GM12878 (cell line): ENCODE data around the gene TSEN54. TPM values are rescaled to one million over a fixed set of nuclear protein-coding genes. Genes with fewer than 3 reads are reported as not detected.

Experiments used
- ATAC-seq: fragments of 200-7000 bp; cut with Tn5 transposase; 3 replicates; pipeline ENCODE4 v1.9.1; 2020; ENCODE audit warnings: mild to moderate bottlenecking, moderate library complexity
- BruUV-seq: library from RNA; stranded (reverse); fragments of 400-500 nt; replicated peaks from 2 replicates; lab custom pipeline; 2021; lab: Mats Ljungman, UMichigan
- CTCF ChIA-PET: fragments of 300-600 bp; sonication (Branson Sonifier 250); formaldehyde crosslinking; extraction: SDS; loops from one replicate; lab custom pipeline; 2021; ENCODE audit warnings: inconsistent platforms; lab: Yijun Ruan, JAX
- POLR2A ChIA-PET: fragments of 350-600 bp; formaldehyde crosslinking; extraction: SDS; loops from one replicate; lab custom pipeline; 2021; ENCODE audit warnings: inconsistent platforms; lab: Charles Lee
- RAD21 ChIA-PET: fragments of 300-600 bp; sonication (Branson Sonifier 250); formaldehyde crosslinking; loops from one replicate; lab custom pipeline; 2023; ENCODE audit warnings: antibody characterized with exemption; ENCODE audit not compliant: unreplicated experiment; lab: Charles Lee
- SMC1A ChIA-PET: fragments of 300-600 bp; sonication (Branson Sonifier 250); formaldehyde crosslinking; loops from one replicate; lab custom pipeline; 2023; ENCODE audit not compliant: unreplicated experiment, uncharacterized antibody; lab: Charles Lee
- DNase-seq: peaks from one replicate; pipeline ENCODE4 v3.0.0-alpha.2; 2011; ENCODE audit warnings: low read depth, low spot score
- FAIRE-seq: peaks from 3 replicates; lab custom pipeline; 2011; peaks lifted over from hg19 to GRCh38; lab: Jason Lieb, UNC
- H2AFZ ChIP-seq: 2 replicates; pipeline ENCODE4 v1.6.0; 2011; ENCODE audit warnings: low read depth, low read length, control low read depth; ENCODE audit not compliant: control insufficient read depth
- H3K27ac ChIP-seq: 2 replicates; pipeline ENCODE4 v1.5.1; 2011; ENCODE audit warnings: control low read depth; ENCODE audit not compliant: control insufficient read depth, insufficient read depth
- H3K27me3 ChIP-seq, 2 experiments: replicated peaks in 1 of 2; 2 replicates each; pipeline versions ENCODE4 v1.6.0 to v1.6.1; 2011; ENCODE audit warnings: low read length in 1 of 2; ENCODE audit not compliant: control insufficient read depth in 2 of 2, insufficient read depth in 2 of 2
- H3K36me3 ChIP-seq, 2 experiments: 2 replicates each; pipeline ENCODE4 v1.5.1; 2011; ENCODE audit warnings: low read length in 1 of 2; ENCODE audit not compliant: control insufficient read depth in 2 of 2, insufficient read depth in 2 of 2
- H3K4me1 ChIP-seq: 2 replicates; pipeline ENCODE4 v1.6.1; 2011; ENCODE audit warnings: mild to moderate bottlenecking, low read length, moderate library complexity, mixed read lengths; ENCODE audit not compliant: control insufficient read depth, insufficient read depth
- H3K4me2 ChIP-seq: 2 replicates; pipeline ENCODE4 v1.6.0; 2011; ENCODE audit warnings: control low read depth; ENCODE audit not compliant: control insufficient read depth, insufficient read depth
- H3K4me3 ChIP-seq: fragments of 200-600 bp; sonication (generic); 2 replicates; pipeline ENCODE4 v1.5.1; 2016
- H3K79me2 ChIP-seq: 2 replicates; pipeline ENCODE4 v1.6.0; 2011; ENCODE audit warnings: low read length; ENCODE audit not compliant: control insufficient read depth, insufficient read depth
- H3K9ac ChIP-seq: 2 replicates; pipeline ENCODE4 v1.8.0; 2011; ENCODE audit warnings: low read length, control low read depth, mixed read lengths; ENCODE audit not compliant: control insufficient read depth, insufficient read depth
- H3K9me3 ChIP-seq: replicated peaks from 3 replicates; pipeline ENCODE4 v1.5.1; 2011; ENCODE audit warnings: mild to moderate bottlenecking, low read length; ENCODE audit not compliant: control insufficient read depth, insufficient read depth
- H4K20me1 ChIP-seq: 2 replicates; pipeline ENCODE4 v1.6.0; 2011; ENCODE audit not compliant: control insufficient read depth, insufficient read depth
- EED ChIP-seq: sonication (generic); IDR thresholded peaks from 2 replicates; pipeline ENCODE4 v1.6.1; 2016; ENCODE audit warnings: antibody characterized with exemption, low read depth
- HCFC1 ChIP-seq: fragments of 150-350 bp; IDR thresholded peaks from 2 replicates; pipeline ENCODE4 v1.6.1; 2014; ENCODE audit warnings: low read length
- MTA3 ChIP-seq: IDR thresholded peaks from 2 replicates; pipeline ENCODE4 v1.6.1; 2012; ENCODE audit warnings: low read length, inconsistent platforms, borderline replicate concordance
- NBN ChIP-seq: fragments of 450-650 bp; IDR thresholded peaks from 2 replicates; pipeline ENCODE4 v1.6.1; 2016
- STAT1 ChIP-seq: fragments of 450-650 bp; conservative IDR thresholded peaks from 2 replicates; pipeline ENCODE4 v1.6.1; 2014; ENCODE audit warnings: antibody characterized with exemption, mild to moderate bottlenecking
- TCF3 ChIP-seq: IDR thresholded peaks from 2 replicates; pipeline ENCODE4 v1.6.1; 2012; ENCODE audit warnings: low read depth, mild to moderate bottlenecking, low read length, borderline replicate concordance; ENCODE audit not compliant: insufficient read depth
- WGBS: methylation state at CpG from one replicate; pipeline ENCODE4 v1.1.6; 2016; ENCODE audit warnings: low lambda C conversion rate; ENCODE audit not compliant: insufficient replicate concordance, insufficient coverage; ENCODE audit errors: missing lambda C conversion rate; 5-methylcytosine and 5-hydroxymethylcytosine counted together
- in situ Hi-C: fragments of 300-500 bp; cut with MboI; formaldehyde crosslinking; loops from 9 replicates; pipeline ENCODE4 v1.14.3; 2018; ENCODE audit warnings: mixed read lengths
- intact Hi-C: fragments of 100-400 bp; cut with micrococcal nuclease; formaldehyde crosslinking; loops from one replicate; pipeline ENCODE4 v1.14.2; 2022; ENCODE audit not compliant: unreplicated experiment
- polyA plus RNA-seq, 11 experiments: library from polyadenylated mRNA; depleted of rRNA in 4 of 11; unstranded in 6 of 11; stranded (reverse) in 5 of 11; fragments of >200 nt; fragmentation: Nextera tagmentation in 4 of 11; fragmentation: Illumina TruSeq in 1 of 11; extraction: Ambion mirVana in 4 of 11; extraction: Trizol in 1 of 11; gene quantifications; 1 replicate in 1 of 11; 2 replicates in 10 of 11; pipeline versions ENCODE4 v1.2.1 to v1.2.3, GENCODE V29; 2011 to 2016; ENCODE audit warnings: inconsistent platforms in 2 of 11, missing spikeins in 2 of 11, low read depth in 1 of 11
- total RNA-seq, 4 experiments: library from RNA; depleted of rRNA in 3 of 4; stranded (reverse); fragments of >200 nt in 3 of 4; fragmentation: Illumina TruSeq in 1 of 4; extraction: Trizol in 1 of 4; gene quantifications; 2 replicates each; pipeline versions ENCODE4 v1.2.1 to v1.2.3, GENCODE V29; 2013 to 2021
- TF ChIP-seq, protein P1 (sequence below): IDR thresholded peaks from 2 replicates; pipeline ENCODE4 v1.6.1; 2012; ENCODE audit warnings: low read depth, low read length, improper control_type of control experiment
- TF ChIP-seq, protein P2 (sequence below): fragments of 450-650 bp; IDR thresholded peaks from 2 replicates; pipeline ENCODE4 v1.6.1; 2016; ENCODE audit warnings: mild to moderate bottlenecking
- TF ChIP-seq, protein P3 (sequence below), 3 experiments: IDR thresholded peaks in 2 of 3; conservative IDR thresholded peaks in 1 of 3; 2 replicates each; pipeline ENCODE4 v1.5.1; 2011; ENCODE audit warnings: low read depth in 3 of 3, low read length in 3 of 3, mild to moderate bottlenecking in 3 of 3, control low read depth in 2 of 3, moderate library complexity in 2 of 3, inconsistent platforms in 1 of 3, mixed read lengths in 1 of 3; ENCODE audit not compliant: control insufficient read depth in 2 of 3, insufficient read depth in 1 of 3; ENCODE audit errors: extremely low read depth in 1 of 3

The TSEN54 gene
- total and polyA plus RNA-seq, 10 of the 15 experiments (the other 5 are each of a cell fraction or from before 2014, with no cell fraction given) = 7.1 to 48.0 (median 41.1) TPM

DNA sequence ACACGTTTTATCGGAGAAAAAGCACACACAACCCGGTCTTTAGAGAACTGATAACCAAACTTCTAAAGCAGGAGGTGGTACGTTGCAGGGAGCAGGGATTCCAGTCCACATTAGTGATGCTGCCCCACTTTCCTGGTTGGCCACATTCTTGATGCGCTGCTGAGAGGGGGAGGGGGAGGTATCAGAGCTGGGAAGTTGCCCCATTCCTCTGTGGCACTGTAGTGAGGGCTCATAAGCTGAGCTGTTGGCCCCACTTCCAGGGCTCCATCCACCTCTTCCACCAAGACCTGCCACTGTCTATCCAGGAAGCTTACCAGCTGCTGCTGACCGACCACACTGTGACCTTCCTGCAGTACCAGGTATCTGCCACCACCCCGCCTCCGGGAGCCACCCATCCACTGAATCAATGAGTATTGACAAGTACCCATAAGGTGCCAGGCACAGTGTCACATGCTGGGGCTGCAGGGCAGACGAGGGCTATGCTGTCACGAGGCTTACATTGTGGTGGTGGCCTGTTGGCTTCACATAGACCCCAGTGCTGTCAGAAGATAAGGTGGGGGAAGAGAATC, 1.1 kb downstream of the TSEN54 start:
- peak overlapping the region; percentile 64 for H3K4me2 ChIP-seq
- intact Hi-C loops (loop anchor here (2.0 to 10.0 kb wide), 2 partner anchors 71 to 253 kb away; partner anchors contain the start of genes GGA3 and MRPS7), in situ Hi-C loops (no loop called here)
- H3K9me3 ChIP-seq = no peaks in the 10 kb centered on the region
- WGBS = 5% methylated on average over 10 of the region's 10 CpGs
- no peak for DNase-seq
- H2AFZ ChIP-seq = peak overlapping the region; percentile 80
- ATAC-seq = peak; percentile 43
- H3K9ac ChIP-seq = peak overlapping the region; percentile 78
- no peak for FAIRE-seq
- TSS peak; percentile 60 for BruUV-seq
- H3K4me1 ChIP-seq = peaks cover 20% of the 10 kb centered on the region
- SMC1A ChIA-PET = interaction anchor here (1.0 to 1.8 kb wide), 5 partner anchors 17 to 228 kb away, joined by 3 to 8 read pairs (median 4); partner anchors contain the start of genes GRB2, SLC25A19 and TMEM94
- no peaks in the 10 kb centered on the region for H3K27me3 ChIP-seq
- H4K20me1 ChIP-seq = no peaks in the 10 kb centered on the region
- RAD21 ChIA-PET = interaction anchor here (0.6 to 1.8 kb wide), 11 partner anchors 8 to 314 kb away, joined by 3 to 14 read pairs (median 5); partner anchors contain the start of genes LLGL2, MIF4GD, SLC25A19 and TMEM94
- peaks cover 14% of the 10 kb centered on the region for H3K79me2 ChIP-seq
- CTCF ChIA-PET = interaction anchor here (0.6 to 2.1 kb wide), 14 partner anchors 17 to 246 kb away, joined by 3 to 21 read pairs (median 6); partner anchors contain the start of genes MIF4GD, MYO15B and TMEM94
- H3K27ac ChIP-seq = peak overlapping the region; percentile 62
- POLR2A ChIA-PET = interaction anchor here (0.7 to 1.4 kb wide), 6 partner anchors 22 to 338 kb away, joined by 3 to 5 read pairs (median 4); partner anchors contain the start of genes MYO15B and WBP2
- H3K36me3 ChIP-seq = peaks cover 0 to 2% of the 10 kb centered on the region in 2 experiments; a peak in 3 of 4 replicates
- H3K4me3 ChIP-seq = peak overlapping the region; percentile 95
- TF ChIP-seq NBN (no peak), HCFC1 (no peak), EED (no peak), MTA3 (no peak), TCF3 (0 out of 2 replicates have a peak, but pooled peaks have one; percentile 42), STAT1 (no peak)
- TF ChIP-seq, protein P1, sequence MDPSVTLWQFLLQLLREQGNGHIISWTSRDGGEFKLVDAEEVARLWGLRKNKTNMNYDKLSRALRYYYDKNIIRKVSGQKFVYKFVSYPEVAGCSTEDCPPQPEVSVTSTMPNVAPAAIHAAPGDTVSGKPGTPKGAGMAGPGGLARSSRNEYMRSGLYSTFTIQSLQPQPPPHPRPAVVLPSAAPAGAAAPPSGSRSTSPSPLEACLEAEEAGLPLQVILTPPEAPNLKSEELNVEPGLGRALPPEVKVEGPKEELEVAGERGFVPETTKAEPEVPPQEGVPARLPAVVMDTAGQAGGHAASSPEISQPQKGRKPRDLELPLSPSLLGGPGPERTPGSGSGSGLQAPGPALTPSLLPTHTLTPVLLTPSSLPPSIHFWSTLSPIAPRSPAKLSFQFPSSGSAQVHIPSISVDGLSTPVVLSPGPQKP = no peak
- TF ChIP-seq, protein P2, sequence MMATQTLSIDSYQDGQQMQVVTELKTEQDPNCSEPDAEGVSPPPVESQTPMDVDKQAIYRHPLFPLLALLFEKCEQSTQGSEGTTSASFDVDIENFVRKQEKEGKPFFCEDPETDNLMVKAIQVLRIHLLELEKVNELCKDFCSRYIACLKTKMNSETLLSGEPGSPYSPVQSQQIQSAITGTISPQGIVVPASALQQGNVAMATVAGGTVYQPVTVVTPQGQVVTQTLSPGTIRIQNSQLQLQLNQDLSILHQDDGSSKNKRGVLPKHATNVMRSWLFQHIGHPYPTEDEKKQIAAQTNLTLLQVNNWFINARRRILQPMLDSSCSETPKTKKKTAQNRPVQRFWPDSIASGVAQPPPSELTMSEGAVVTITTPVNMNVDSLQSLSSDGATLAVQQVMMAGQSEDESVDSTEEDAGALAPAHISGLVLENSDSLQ = 0 out of 2 replicates have a peak, but pooled peaks have one; percentile 18
- TF ChIP-seq, protein P3, sequence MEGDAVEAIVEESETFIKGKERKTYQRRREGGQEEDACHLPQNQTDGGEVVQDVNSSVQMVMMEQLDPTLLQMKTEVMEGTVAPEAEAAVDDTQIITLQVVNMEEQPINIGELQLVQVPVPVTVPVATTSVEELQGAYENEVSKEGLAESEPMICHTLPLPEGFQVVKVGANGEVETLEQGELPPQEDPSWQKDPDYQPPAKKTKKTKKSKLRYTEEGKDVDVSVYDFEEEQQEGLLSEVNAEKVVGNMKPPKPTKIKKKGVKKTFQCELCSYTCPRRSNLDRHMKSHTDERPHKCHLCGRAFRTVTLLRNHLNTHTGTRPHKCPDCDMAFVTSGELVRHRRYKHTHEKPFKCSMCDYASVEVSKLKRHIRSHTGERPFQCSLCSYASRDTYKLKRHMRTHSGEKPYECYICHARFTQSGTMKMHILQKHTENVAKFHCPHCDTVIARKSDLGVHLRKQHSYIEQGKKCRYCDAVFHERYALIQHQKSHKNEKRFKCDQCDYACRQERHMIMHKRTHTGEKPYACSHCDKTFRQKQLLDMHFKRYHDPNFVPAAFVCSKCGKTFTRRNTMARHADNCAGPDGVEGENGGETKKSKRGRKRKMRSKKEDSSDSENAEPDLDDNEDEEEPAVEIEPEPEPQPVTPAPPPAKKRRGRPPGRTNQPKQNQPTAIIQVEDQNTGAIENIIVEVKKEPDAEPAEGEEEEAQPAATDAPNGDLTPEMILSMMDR (IDR thresholded peaks at IDR 0.05 in 2 of 3, conservative IDR thresholded peaks at IDR 0.05 in 1 of 3; ENCODE audit: control insufficient read depth in 2 of 3, extremely low read depth in 1 of 3, insufficient read depth in 1 of 3, low read depth in 3 of 3, low read length in 3 of 3) = peak in 2 of 3 experiments; percentile 22 to 31; a peak in 2 of 6 replicates
